ENCODE results near the gene GLP2R.

DNA sequence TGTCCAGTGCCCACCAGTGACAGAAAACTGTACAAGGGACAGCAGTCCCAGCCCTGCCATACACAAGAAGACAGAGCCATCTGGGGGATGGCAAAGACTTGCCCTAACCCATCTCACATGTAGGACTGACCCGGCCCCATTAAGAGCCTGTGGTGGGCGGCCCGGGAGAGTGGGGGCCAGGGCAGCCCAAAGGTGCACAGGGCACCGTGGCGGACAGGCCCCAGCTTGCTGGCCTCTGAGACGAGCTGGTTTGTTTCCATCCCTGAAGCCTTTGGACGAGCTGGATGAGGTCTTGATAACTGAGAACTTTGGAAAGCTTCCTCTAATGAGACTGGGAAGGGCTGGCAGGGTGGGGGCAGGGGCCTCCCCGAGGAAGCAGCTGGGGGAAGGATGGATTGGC, 90.4 kb downstream of the GLP2R start:
- TF ChIP-seq POLR2A (IDR thresholded peaks at IDR 0.05) (no peak), CTCF (IDR thresholded peaks at IDR 0.05) (no peak)
